ENCODE results near the gene MVP.

The MVP gene

GRCh38 chr16:29873319-29873718, 53.1 kb downstream of the MVP start:
- no peaks in the 10 kb centered on the region for H3K27me3 ChIP-seq (ENCODE audit: insufficient read depth, low read depth, severe bottlenecking)
- H3K36me3 ChIP-seq: peaks cover 34% of the 10 kb centered on the region
- TF ChIP-seq, protein P1, sequence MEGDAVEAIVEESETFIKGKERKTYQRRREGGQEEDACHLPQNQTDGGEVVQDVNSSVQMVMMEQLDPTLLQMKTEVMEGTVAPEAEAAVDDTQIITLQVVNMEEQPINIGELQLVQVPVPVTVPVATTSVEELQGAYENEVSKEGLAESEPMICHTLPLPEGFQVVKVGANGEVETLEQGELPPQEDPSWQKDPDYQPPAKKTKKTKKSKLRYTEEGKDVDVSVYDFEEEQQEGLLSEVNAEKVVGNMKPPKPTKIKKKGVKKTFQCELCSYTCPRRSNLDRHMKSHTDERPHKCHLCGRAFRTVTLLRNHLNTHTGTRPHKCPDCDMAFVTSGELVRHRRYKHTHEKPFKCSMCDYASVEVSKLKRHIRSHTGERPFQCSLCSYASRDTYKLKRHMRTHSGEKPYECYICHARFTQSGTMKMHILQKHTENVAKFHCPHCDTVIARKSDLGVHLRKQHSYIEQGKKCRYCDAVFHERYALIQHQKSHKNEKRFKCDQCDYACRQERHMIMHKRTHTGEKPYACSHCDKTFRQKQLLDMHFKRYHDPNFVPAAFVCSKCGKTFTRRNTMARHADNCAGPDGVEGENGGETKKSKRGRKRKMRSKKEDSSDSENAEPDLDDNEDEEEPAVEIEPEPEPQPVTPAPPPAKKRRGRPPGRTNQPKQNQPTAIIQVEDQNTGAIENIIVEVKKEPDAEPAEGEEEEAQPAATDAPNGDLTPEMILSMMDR (IDR thresholded peaks at IDR 0.05; ENCODE audit: low read depth, low read length): no peak
- no peak for DNase-seq
- H3K9me3 ChIP-seq (ENCODE audit: severe bottlenecking): no peaks in the 10 kb centered on the region
- H3K27ac ChIP-seq: no peak overlapping the region
- H3K4me3 ChIP-seq (ENCODE audit: low read depth, low read length): no peak overlapping the region

- TF ChIP-seq, protein P1 (IDR thresholded peaks at IDR 0.05; ENCODE audit: low read depth, low read length): no peak
- DNase-seq: no peak
- Histone ChIP-seq H3K9me3 (ENCODE audit: severe bottlenecking) (no peaks in the 10 kb centered on the region), H3K36me3 (peaks cover 48% of the 10 kb centered on the region), H3K27me3 (ENCODE audit: insufficient read depth, low read depth, severe bottlenecking) (no peaks in the 10 kb centered on the region), H3K27ac (no peak overlapping the region), H3K4me3 (ENCODE audit: low read depth, low read length) (no peak overlapping the region)
Measured at GRCh38 chr16:29875206-29875605, 54.9 kb downstream of the MVP start.

- peaks cover 52% of the 10 kb centered on the region for H3K36me3 ChIP-seq
- no peaks in the 10 kb centered on the region for H3K27me3 ChIP-seq (ENCODE audit: insufficient read depth, low read depth, severe bottlenecking)
- no peaks in the 10 kb centered on the region for H3K9me3 ChIP-seq (ENCODE audit: severe bottlenecking)
- no peak overlapping the region for H3K27ac ChIP-seq
- H3K4me3 ChIP-seq (ENCODE audit: low read depth, low read length): no peak overlapping the region
- TF ChIP-seq, protein P1 (IDR thresholded peaks at IDR 0.05; ENCODE audit: low read depth, low read length): no peak
- DNase-seq: no peak
Measured at GRCh38 chr16:29876217-29876593, 55.9 kb downstream of the MVP start.

GRCh38 chr16:29876594-29877249, 56.5 kb downstream of the MVP start:
- no peaks in the 10 kb centered on the region for H3K9me3 ChIP-seq (ENCODE audit: severe bottlenecking)

DNA sequence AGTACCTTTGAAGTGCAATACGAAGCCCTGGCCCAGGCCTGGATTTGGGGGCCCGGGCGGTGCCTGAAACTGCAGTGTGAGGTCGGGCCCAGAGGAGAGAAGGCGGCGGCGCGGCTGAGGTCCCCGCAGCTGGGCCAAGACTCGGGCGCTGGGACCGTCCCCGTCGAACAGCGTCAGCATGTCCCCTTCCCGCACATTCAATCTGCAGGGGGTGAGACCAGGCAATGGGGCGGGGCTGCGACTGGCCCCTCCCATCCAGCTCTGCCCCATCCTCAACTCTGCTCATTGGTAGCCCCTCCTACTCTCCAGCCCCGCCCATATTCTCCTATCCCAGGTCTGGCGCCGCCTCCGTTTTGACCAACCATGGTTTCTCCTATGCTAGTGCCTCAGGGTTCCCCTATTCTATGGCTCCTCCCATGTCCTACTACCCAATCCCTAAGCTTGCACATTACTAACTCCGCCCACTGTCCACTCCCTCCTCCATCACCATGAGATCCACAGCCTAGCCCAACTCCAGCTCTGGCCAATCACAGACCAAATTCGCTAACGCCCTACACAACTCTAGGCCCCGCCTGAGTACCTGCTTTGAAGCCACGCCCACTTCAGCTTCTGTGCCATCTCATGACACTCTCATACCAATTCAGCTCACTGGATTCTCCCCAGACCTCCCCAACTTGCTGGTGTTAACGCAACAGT, 57.2 kb downstream of the MVP start:
- no peaks in the 10 kb centered on the region for H3K27me3 ChIP-seq (ENCODE audit: insufficient read depth, low read depth, severe bottlenecking)
- no peak overlapping the region for H3K4me3 ChIP-seq (ENCODE audit: low read depth, low read length)
- peak; percentile 52 for DNase-seq
- H3K27ac ChIP-seq: no peak overlapping the region
- H3K36me3 ChIP-seq: peaks cover 40% of the 10 kb centered on the region
- TF ChIP-seq, protein P1 (IDR thresholded peaks at IDR 0.05; ENCODE audit: low read depth, low read length): no peak
- H3K9me3 ChIP-seq (ENCODE audit: severe bottlenecking): no peaks in the 10 kb centered on the region

More at GRCh38 chr16:29876594-29877249, 56.5 kb downstream of the MVP start:
- no peak overlapping the region for H3K27ac ChIP-seq
- H3K4me3 ChIP-seq (ENCODE audit: low read depth, low read length): no peak overlapping the region
- DNase-seq: no peak
- H3K36me3 ChIP-seq: peaks cover 47% of the 10 kb centered on the region
- H3K27me3 ChIP-seq (ENCODE audit: insufficient read depth, low read depth, severe bottlenecking): no peaks in the 10 kb centered on the region
- TF ChIP-seq, protein P1 (IDR thresholded peaks at IDR 0.05; ENCODE audit: low read depth, low read length): no peak
